PFSK-1 (cell line): Measurements from ENCODE around the gene KLF11.

Experiments used
- FOXP2 ChIP-seq: optimal IDR thresholded peaks from 2 replicates; pipeline ENCODE3; 2011; ENCODE audit warnings: borderline replicate concordance, control low read depth, inconsistent platforms; ENCODE audit not compliant: insufficient read depth; ENCODE audit errors: extremely low read length, extremely low read depth
- POLR2AphosphoS5 ChIP-seq: IDR thresholded peaks from 2 replicates; pipeline ENCODE4 v1.6.1; 2012; ENCODE audit warnings: low read depth, mild to moderate bottlenecking, control low read depth, low read length, moderate library complexity
- SIN3A ChIP-seq: IDR thresholded peaks from 2 replicates; pipeline ENCODE4 v1.6.1; 2012; ENCODE audit warnings: mild to moderate bottlenecking, low read length, moderate library complexity, borderline replicate concordance; ENCODE audit not compliant: insufficient read depth
- TAF1 ChIP-seq: IDR thresholded peaks from 2 replicates; pipeline ENCODE4 v1.6.1; 2012; ENCODE audit warnings: low read length, control low read depth, borderline replicate concordance; ENCODE audit not compliant: insufficient read depth
- TF ChIP-seq, protein P1 (sequence below), 2 experiments: IDR thresholded peaks; 2 replicates each; pipeline versions ENCODE4 v1.6.1 to v1.8.0; 2011 to 2012; ENCODE audit warnings: low read depth in 2 of 2, low read length in 2 of 2, control low read depth in 1 of 2, inconsistent platforms in 1 of 2, mild to moderate bottlenecking in 1 of 2, moderate library complexity in 1 of 2; ENCODE audit not compliant: insufficient read depth in 1 of 2

DNA sequence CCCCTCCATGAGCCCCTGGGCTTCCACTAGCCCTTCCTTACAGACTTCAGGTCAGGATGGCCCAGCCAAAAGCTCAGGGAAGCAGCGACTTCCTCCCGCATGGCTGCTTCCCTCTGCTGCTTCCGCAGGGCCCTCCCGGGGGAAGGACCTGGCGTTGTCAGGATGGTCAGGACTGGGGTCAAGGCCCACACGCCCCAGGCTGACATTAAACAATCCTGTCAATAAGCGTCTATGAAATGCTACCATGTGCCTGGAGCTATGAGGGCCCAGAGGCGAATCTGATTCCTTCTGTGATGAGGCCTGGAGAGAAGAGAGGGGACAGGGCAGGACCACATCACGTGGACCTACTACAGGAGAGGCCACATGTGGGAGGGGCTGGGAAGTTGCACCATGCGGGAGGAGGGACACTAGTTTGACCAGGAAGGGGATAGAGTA, 19.6 kb downstream of the KLF11 start:
- no peak for TF ChIP-seq POLR2AphosphoS5
- no peak for TF ChIP-seq TAF1
- peak; percentile 57 for TF ChIP-seq FOXP2
- TF ChIP-seq, protein P1, sequence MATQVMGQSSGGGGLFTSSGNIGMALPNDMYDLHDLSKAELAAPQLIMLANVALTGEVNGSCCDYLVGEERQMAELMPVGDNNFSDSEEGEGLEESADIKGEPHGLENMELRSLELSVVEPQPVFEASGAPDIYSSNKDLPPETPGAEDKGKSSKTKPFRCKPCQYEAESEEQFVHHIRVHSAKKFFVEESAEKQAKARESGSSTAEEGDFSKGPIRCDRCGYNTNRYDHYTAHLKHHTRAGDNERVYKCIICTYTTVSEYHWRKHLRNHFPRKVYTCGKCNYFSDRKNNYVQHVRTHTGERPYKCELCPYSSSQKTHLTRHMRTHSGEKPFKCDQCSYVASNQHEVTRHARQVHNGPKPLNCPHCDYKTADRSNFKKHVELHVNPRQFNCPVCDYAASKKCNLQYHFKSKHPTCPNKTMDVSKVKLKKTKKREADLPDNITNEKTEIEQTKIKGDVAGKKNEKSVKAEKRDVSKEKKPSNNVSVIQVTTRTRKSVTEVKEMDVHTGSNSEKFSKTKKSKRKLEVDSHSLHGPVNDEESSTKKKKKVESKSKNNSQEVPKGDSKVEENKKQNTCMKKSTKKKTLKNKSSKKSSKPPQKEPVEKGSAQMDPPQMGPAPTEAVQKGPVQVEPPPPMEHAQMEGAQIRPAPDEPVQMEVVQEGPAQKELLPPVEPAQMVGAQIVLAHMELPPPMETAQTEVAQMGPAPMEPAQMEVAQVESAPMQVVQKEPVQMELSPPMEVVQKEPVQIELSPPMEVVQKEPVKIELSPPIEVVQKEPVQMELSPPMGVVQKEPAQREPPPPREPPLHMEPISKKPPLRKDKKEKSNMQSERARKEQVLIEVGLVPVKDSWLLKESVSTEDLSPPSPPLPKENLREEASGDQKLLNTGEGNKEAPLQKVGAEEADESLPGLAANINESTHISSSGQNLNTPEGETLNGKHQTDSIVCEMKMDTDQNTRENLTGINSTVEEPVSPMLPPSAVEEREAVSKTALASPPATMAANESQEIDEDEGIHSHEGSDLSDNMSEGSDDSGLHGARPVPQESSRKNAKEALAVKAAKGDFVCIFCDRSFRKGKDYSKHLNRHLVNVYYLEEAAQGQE (IDR thresholded peaks at IDR 0.05; ENCODE audit: insufficient read depth in 1 of 2, low read depth in 2 of 2, low read length in 2 of 2): no peak
- no peak for TF ChIP-seq SIN3A
